Fibroblast of lung (primary cell): Measurements from ENCODE around the gene TNRC6A. TPM values are rescaled to one million over a fixed set of nuclear protein-coding genes. Genes with fewer than 3 reads are reported as not detected.
A peak's percentile ranks its signal among the peaks of the same experiment; 100 is the strongest.

Experiments used
- DNase-seq, 2 donors: peaks; one replicate each; pipeline versions ENCODE4 v3.0.0 to v3.0.0-alpha.2; 2010; ENCODE audit warnings: low read depth in 2 of 2
- H2AFZ ChIP-seq: 2 replicates; pipeline ENCODE4 v1.5.1; 2012; ENCODE audit warnings: low read length, control low read depth, inconsistent platforms
- H3K27ac ChIP-seq: 2 replicates; pipeline ENCODE4 v1.5.1; 2011; ENCODE audit warnings: low read length, control low read depth; ENCODE audit not compliant: insufficient read depth
- H3K27me3 ChIP-seq: 2 replicates; pipeline ENCODE4 v1.5.1; 2011; ENCODE audit warnings: mild to moderate bottlenecking, low read length; ENCODE audit not compliant: control insufficient read depth, insufficient read depth
- H3K36me3 ChIP-seq: 2 replicates; pipeline ENCODE4 v1.5.1; 2011; ENCODE audit warnings: low read length; ENCODE audit not compliant: control insufficient read depth, insufficient read depth
- H3K4me1 ChIP-seq: 2 replicates; pipeline ENCODE4 v1.5.1; 2011; ENCODE audit warnings: low read length; ENCODE audit not compliant: control insufficient read depth, insufficient read depth; ENCODE audit errors: extremely low read depth
- H3K4me2 ChIP-seq: 2 replicates; pipeline ENCODE4 v1.5.1; 2011; ENCODE audit warnings: low read length, control low read depth; ENCODE audit not compliant: insufficient read depth; ENCODE audit errors: extremely low read depth
- H3K4me3 ChIP-seq, 4 experiments: fragments of 200-600 bp in 1 of 4; sonication (generic) in 1 of 4; replicated peaks in 1 of 4; 2 replicates each; pipeline ENCODE4 v1.5.1; 2011 to 2016; ENCODE audit warnings: low read length in 4 of 4, low read depth in 3 of 4, mild to moderate bottlenecking in 3 of 4, control low read depth in 2 of 4, inconsistent platforms in 1 of 4, mixed read lengths in 1 of 4; ENCODE audit not compliant: insufficient read depth in 1 of 4; ENCODE audit errors: control extremely low read depth in 1 of 4
- H3K79me2 ChIP-seq: 2 replicates; pipeline ENCODE4 v1.5.1; 2012; ENCODE audit warnings: mild to moderate bottlenecking, low read length, inconsistent platforms; ENCODE audit not compliant: control insufficient read depth, insufficient read depth
- H3K9ac ChIP-seq: 2 replicates; pipeline ENCODE4 v1.5.1; 2011; ENCODE audit warnings: mild to moderate bottlenecking, low read length, control low read depth; ENCODE audit not compliant: insufficient read depth
- H3K9me3 ChIP-seq: 2 replicates; pipeline ENCODE4 v1.5.1; 2012; ENCODE audit warnings: low read depth, low read length; ENCODE audit not compliant: control insufficient read depth, insufficient read depth
- H4K20me1 ChIP-seq: 2 replicates; pipeline ENCODE4 v1.5.1; 2011; ENCODE audit warnings: low read length; ENCODE audit not compliant: control insufficient read depth, insufficient read depth; ENCODE audit errors: extremely low read depth
- EZH2 ChIP-seq: IDR thresholded peaks from 2 replicates; pipeline ENCODE4 v1.5.1; 2012; ENCODE audit warnings: low read length, control low read depth, mild to moderate bottlenecking; ENCODE audit errors: missing control alignments
- polyA plus RNA-seq, 2 donors: library from polyadenylated mRNA; depleted of rRNA in 1 of 2; stranded (reverse) in 1 of 2; unstranded in 1 of 2; fragments of >200 nt; gene quantifications; 2 replicates each; pipeline ENCODE4 v1.2.1, GENCODE V29; 2011 to 2012; ENCODE audit warnings: missing spikeins in 1 of 2
- total RNA-seq: library from RNA; depleted of rRNA; stranded (reverse); fragments of >200 nt; gene quantifications from 2 replicates; pipeline ENCODE4 v1.2.1, GENCODE V29; 2014
- TF ChIP-seq, protein P1 (sequence below), 2 donors: IDR thresholded peaks in 1 of 2; conservative IDR thresholded peaks in 1 of 2; 1 replicate in 1 of 2; 2 replicates in 1 of 2; pipeline ENCODE4 v1.5.1; 2011 to 2012; ENCODE audit warnings: low read length in 2 of 2, control low read depth in 1 of 2, inconsistent platforms in 1 of 2, low read depth in 1 of 2, mild to moderate bottlenecking in 1 of 2

The TNRC6A gene
- total and polyA plus RNA-seq, 2 donors (not counting 1 experiment from before 2014, with no cell fraction given) = 49.4 to 51.5 TPM

DNA sequence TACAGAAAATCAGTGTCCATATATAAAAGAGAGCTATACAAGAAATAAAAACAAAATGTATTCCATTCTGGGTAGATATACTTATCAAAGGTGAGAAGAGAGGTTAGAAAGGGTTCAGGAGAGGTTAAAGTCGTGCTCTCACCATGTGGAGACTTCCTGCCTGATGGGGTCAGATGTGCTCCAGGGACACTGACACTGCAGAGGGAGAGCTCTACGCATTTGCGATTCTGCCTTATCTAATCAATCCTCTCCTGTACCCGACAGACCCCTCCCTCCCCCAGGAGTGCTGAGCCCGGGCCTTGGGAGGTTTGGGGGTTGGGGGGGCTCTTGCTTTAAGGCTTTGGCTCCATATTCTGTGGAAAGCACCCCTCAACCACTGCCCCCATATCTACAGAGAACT is 99.7 kb downstream of the TNRC6A start:
- no peaks in the 10 kb centered on the region for H3K4me1 ChIP-seq

DNA sequence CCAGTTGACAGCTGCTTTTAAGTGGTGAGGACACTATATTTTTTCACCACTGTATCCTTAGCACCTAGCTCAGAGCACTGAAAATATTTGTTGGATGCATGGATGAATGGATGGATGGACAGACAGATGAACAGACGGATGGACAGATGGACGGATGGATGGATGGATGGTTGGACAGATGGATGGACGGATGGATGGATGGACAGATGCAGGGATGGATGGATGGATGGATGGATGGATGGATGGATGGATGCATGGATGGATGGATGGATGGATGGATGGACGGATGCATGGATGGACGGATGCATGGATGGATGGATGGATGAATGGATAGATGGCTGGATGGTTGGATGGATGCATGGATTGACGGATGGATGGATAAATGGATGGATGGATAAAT is 103.9 kb downstream of the TNRC6A start:
- no peaks in the 10 kb centered on the region for H3K27me3 ChIP-seq
- H2AFZ ChIP-seq = no peak overlapping the region
- TF ChIP-seq EZH2 = no peak
- TF ChIP-seq, protein P1, sequence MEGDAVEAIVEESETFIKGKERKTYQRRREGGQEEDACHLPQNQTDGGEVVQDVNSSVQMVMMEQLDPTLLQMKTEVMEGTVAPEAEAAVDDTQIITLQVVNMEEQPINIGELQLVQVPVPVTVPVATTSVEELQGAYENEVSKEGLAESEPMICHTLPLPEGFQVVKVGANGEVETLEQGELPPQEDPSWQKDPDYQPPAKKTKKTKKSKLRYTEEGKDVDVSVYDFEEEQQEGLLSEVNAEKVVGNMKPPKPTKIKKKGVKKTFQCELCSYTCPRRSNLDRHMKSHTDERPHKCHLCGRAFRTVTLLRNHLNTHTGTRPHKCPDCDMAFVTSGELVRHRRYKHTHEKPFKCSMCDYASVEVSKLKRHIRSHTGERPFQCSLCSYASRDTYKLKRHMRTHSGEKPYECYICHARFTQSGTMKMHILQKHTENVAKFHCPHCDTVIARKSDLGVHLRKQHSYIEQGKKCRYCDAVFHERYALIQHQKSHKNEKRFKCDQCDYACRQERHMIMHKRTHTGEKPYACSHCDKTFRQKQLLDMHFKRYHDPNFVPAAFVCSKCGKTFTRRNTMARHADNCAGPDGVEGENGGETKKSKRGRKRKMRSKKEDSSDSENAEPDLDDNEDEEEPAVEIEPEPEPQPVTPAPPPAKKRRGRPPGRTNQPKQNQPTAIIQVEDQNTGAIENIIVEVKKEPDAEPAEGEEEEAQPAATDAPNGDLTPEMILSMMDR (conservative IDR thresholded peaks at IDR 0.05 in 1 of 2, IDR thresholded peaks at IDR 0.05 in 1 of 2; ENCODE audit: low read depth in 1 of 2, low read length in 2 of 2) = no peak
- H3K79me2 ChIP-seq = no peaks in the 10 kb centered on the region
- H3K4me2 ChIP-seq = no peak overlapping the region
- no peak overlapping the region for H3K27ac ChIP-seq
- no peaks in the 10 kb centered on the region for H4K20me1 ChIP-seq
- DNase-seq = no peak
- H3K9ac ChIP-seq = no peak overlapping the region
- H3K36me3 ChIP-seq = no peaks in the 10 kb centered on the region
- H3K4me1 ChIP-seq = peaks cover 5% of the 10 kb centered on the region
- no peak overlapping the region for H3K4me3 ChIP-seq
- no peaks in the 10 kb centered on the region for H3K9me3 ChIP-seq

More for the DNA sequence above, 99.7 kb downstream of the TNRC6A start:
- Histone ChIP-seq H3K9me3 (no peaks in the 10 kb centered on the region), H3K4me3 (no peak overlapping the region), H3K9ac (no peak overlapping the region), H3K36me3 (peaks cover 10% of the 10 kb centered on the region), H3K27ac (no peak overlapping the region), H3K27me3 (no peaks in the 10 kb centered on the region), H4K20me1 (no peaks in the 10 kb centered on the region), H3K79me2 (no peaks in the 10 kb centered on the region), H2AFZ (no peak overlapping the region), H3K4me2 (no peak overlapping the region)
- no peak for TF ChIP-seq EZH2
- TF ChIP-seq, protein P1 (conservative IDR thresholded peaks at IDR 0.05 in 1 of 2, IDR thresholded peaks at IDR 0.05 in 1 of 2; ENCODE audit: low read depth in 1 of 2, low read length in 2 of 2) = no peak
- no peak for DNase-seq

DNA sequence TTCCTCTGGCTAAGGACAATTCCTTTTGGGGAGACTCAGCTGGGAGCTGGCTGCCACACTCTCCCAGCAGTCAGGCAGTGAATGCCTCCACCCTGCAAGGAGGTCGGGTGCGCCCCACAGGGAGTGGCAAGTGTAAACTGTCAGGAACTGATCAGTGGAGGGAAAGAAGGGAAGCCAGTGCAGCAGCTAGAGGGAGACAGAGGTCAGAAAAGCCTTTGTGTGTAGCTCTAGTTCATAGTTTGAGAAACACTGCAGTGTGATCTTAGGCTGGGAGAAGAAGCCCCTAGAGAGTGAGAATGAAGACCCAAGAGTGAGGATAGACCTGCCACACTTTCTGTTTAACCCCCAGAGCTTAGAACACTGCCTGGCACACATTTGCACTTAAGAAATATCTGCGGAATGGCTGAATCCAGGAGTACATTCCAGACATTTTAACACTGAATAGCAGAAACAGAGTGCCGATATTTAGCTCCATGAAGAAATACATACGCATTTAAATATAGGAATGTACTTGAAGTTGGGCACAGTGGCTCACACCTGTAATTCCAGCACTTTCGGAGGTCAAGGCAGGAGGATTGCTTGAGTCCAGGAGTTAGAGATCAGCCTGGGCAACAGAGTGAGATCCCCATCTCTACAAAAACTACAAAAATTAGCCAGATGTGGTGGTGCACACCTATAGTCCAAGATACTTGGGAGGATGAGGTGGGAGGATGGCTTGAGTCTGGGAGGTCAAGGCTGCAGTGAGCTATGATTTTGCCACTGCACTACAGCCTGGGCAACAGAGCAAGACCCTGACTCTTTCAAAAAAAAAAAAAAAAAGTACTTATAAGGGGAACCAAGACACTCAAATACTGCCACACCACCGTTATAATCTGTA is 105.2 kb downstream of the TNRC6A start:
- H3K4me2 ChIP-seq = peak overlapping the region; percentile 18
- TF ChIP-seq, protein P1 (conservative IDR thresholded peaks at IDR 0.05 in 1 of 2, IDR thresholded peaks at IDR 0.05 in 1 of 2; ENCODE audit: low read depth in 1 of 2, low read length in 2 of 2) = peak; percentile 73 to 87
- no peak for TF ChIP-seq EZH2

More for the DNA sequence above, 105.2 kb downstream of the TNRC6A start:
- Histone ChIP-seq H4K20me1 (no peaks in the 10 kb centered on the region), H3K4me1 (peaks cover 8% of the 10 kb centered on the region), H3K27me3 (no peaks in the 10 kb centered on the region), H3K36me3 (no peaks in the 10 kb centered on the region), H3K9me3 (no peaks in the 10 kb centered on the region), H3K79me2 (no peaks in the 10 kb centered on the region), H2AFZ (no peak overlapping the region), H3K4me3 (no peak overlapping the region), H3K27ac (no peak overlapping the region), H3K9ac (no peak overlapping the region)
- peak; percentile 19 to 64 for DNase-seq
